ENCODE data around the gene CYP2D6.
"Not testable (repeated sequence)": the region's sequence is repeated elsewhere in the genome, so short reads cannot be mapped to it uniquely, and the experiment has no call there.

The CYP2D6 gene

DNA sequence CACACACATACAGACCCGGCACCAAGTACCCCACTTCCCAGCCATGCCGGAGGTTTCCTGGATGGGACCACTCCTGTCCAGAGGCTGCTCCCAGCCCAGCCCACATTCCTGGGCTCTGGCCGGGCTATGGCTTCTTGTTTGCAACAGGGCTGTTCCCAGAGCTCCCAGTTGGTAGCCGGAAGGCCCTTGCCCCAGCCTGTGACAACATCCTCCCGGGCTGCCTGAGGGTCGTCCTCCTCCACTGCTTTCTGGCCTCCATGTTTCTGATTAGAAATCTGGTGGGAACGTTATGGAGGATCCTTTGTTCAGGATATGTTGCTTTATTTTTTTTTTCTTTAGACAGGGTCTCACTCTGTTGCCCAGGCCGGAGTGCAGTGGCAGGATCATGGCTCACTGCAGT is 952 bp upstream of the CYP2D6 start:
- DNase-seq = no peak

DNA sequence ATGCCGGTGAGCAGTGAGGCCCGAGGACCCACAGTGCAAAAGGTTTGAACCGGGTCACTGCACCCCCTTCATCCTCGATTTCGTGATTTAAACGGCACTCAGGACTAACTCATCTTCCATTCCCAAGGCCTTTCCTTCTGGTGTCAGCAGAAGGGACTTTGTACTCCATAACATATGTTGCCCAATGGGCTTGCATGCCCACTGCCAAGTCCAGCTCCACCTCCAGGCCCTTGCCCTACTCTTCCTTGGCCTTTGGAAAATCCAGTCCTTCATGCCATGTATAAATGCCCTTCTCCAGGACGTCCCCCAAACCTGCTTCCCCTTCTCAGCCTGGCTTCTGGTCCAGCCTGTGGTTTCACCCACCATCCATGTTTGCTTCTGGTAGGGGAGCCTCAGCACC is 428 bp downstream of the CYP2D6 start:
- DNase-seq = not testable (repeated sequence)

DNA sequence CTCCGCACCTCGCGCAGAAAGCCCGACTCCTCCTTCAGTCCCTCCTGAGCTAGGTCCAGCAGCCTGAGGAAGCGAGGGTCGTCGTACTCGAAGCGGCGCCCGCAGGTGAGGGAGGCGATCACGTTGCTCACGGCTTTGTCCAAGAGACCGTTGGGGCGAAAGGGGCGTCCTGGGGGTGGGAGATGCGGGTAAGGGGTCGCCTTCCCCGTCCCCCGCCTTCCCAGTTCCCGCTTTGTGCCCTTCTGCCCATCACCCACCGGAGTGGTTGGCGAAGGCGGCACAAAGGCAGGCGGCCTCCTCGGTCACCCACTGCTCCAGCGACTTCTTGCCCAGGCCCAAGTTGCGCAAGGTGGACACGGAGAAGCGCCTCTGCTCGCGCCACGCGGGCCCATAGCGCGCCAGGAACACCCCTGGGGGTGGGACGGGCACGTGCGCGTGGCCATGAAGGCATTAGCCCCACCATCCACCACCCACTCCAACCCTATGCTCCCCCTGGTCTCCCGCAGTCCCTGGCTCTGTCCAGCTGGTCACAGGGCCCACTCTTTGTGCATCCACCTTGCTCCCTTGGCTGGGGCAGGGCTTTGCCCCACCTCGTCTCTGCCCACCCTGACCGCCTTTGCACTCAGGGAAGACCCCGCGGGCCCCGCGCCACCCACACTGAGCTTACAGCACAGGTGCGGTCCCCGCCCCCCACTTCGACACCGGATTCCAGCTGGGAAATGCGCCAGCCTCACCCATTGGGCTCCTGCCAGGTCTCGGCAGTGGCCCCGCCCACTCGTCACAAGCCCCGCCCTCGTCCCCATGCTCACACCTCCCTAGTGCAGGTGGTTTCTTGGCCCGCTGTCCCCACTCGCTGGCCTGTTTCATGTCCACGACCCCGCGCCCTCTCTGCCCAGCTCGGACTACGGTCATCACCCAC is 1.6 kb downstream of the CYP2D6 start:
- DNase-seq = not testable (repeated sequence)

DNA sequence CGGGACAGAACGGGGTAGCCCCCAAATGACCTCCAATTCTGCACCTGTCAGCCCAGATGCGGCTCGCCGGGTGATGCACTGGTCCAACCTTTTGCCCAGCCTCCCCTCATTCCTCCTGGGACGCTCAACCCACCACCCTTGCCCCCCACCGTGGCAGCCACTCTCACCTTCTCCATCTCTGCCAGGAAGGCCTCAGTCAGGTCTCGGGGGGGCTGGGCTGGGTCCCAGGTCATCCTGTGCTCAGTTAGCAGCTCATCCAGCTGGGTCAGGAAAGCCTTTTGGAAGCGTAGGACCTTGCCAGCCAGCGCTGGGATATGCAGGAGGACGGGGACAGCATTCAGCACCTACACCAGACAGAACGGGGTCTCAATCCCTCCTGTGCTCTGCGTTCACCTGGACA is 2.6 kb downstream of the CYP2D6 start:
- DNase-seq = not testable (repeated sequence)

DNA sequence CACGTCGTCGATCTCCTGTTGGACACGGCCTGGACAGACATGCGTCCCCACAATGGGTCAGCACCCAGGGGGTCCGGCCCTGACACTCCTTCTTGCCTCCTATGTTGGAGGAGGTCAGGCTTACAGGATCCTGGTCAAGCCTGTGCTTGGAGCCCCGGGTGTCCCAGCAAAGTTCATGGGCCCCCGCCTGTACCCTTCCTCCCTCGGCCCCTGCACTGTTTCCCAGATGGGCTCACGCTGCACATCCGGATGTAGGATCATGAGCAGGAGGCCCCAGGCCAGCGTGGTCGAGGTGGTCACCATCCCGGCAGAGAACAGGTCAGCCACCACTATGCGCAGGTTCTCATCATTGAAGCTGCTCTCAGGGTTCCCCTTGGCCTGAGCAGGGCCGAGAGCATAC is 3.0 kb downstream of the CYP2D6 start:
- no peak for DNase-seq

DNA sequence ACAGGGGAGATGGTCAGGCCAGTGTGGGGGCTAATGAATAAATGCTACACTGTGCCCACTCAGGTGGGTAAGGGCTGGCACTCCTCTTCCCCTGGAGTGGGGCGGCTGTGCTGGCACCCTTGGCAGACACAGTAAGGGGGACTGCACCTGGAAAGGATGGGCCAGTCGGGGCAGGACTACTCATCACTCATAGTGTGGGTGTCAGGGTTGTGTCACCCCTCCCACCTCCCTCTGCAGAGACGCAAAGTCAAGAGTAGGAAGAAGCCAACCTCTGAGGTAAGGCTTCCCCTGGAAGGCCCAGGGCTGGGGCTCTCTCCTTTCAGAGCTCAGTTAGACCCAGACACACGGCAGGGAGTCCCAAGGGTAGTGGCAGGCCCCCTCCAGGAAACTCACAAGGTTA is 7.1 kb downstream of the CYP2D6 start:
- DNase-seq = not testable (repeated sequence)

DNA sequence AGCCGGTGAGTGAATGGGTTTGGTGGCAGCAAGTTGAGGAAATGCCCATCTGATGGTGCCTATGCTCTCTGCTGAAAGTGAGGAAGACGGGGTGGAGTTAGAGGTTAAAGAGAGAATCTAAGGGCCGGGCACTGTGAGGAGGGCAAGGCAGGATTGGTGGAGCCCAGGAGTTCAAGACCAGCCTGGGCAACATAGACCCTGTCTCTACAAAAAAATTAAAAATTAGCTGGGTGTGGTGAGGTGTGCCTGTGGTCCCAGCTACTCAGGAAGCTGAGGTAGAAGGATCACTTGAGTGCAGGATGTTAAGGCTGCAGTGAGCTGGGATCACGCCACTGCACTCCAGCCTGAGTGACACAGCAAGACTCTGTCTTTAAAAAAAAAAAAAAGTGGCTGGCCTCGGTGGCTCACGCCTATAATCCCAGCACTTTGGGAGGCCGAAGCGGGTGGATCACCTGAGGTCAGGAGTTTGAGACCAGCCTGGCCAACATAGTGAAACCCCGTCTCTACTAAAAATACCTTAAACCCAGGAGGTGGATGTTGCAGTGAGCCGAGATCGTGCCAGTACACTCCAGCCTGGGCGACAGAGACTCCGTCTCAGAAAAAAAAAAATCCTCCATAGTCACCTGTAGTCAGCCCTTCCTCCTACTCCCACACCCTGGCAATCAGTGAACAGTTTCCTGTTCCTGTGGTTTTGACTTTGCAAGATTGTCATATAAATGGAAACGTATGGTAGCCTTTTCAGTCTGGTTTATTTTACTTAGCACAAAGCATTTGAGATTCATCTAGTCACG is 10.2 kb downstream of the CYP2D6 start:
- DNase-seq = peak in 1 of 2 donors; percentile 57

DNA sequence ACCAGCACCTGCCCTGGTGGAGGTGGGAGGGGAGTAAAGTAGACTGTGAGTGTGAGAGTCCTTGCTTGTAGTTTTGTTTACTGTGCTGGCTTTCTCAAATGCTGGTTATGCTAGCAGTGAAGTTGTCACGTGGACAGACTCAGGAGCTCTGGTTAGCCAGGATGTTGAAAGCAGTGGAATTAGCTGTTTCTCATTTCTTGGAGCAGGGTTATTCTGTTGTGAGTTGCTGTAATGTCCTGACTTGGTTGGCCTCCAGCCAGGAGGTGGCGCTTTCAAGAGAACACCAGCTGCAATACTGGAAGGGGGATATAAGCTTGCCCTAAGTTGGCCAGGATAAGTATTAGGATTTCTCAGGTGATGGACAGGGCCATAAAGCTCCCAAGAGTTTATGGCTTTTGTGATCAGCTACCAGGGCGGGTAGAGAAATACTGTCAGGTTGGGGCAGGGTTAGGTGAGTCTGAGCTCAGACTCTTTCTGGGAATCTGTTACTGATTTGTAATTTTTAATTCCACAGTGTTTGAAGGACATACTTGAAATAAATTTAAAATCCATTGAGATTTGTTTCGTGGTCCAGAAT is 13.7 kb downstream of the CYP2D6 start:
- no peak for DNase-seq

DNA sequence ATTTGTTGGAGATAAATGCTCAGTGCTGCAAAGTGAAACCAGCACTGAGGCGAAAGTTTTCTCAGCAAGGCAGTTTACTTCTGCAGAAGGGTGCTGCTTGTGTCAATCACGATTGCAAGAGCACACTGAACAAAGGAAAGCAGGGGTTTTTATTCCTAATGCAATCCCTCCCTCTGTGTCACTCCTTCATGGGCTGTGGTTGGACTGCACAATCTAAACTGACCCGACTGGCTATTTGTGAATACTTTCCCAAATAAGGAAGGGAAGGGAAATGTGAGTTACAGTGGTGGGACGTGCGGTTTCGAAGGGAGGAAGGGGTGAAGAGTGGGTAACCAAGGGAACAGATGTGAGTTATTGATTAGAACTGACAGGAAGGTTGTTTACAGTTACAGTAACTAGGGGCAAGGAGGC is 15.2 kb downstream of the CYP2D6 start:
- not testable (repeated sequence) for DNase-seq

DNA sequence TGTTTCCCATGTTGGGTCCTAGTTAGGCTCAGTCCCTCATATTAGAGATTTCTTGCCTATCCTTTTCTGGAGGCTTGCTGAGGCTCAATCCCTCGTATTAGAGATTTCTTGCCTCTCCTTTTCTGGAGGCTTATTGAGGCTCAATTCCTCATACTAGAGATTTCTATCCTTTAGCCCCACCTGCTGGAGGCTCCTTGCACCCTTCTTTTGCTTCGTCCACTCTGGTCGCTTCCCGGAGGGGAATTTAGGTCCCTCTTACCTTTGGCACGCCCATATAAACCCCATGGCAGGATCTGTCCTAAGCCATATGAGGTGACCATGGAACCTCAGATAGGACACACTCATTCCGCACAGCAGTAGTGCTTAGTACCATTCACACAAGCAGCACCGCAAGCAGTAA is 15.9 kb downstream of the CYP2D6 start:
- no peak for DNase-seq

DNA sequence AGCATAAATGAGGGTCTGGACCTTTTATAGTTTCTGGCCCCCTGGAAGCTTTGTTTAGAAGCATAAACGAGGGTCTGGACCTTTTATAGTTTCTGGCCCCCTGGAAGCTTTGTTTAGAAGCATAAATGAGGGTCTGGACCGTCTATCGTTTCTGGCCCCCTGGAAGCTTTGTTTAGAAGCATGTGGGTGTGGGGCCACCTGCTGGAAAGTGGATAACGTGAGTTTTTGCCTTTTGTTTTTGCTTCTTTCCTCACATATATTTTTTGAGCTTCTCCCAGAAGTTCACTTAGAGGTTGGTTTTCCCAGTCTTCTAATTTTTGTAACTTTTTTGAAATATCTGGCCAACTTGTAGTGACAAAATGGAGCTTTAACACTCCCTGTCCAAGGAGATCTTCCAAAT is 17.8 kb downstream of the CYP2D6 start:
- not testable (repeated sequence) for DNase-seq

DNA sequence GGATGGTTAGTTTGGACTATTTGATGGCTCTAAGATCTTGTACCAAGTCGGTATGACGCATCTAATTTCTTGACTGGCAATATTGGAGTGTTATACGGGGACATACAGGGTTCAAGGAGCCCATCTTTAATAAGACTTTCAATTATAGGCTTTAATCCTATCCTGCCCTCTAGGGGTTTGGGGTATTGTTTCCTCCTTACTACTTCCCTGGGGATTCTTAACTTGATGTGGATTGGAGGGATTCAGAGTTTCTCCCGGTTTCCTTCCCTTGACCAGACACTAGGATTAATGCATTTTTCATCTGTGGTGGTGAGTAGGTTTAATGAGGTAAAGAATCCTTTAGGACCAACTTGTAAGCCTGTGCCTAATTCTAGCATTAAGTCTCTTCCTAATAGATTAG is 18.8 kb downstream of the CYP2D6 start:
- no peak for DNase-seq

DNA sequence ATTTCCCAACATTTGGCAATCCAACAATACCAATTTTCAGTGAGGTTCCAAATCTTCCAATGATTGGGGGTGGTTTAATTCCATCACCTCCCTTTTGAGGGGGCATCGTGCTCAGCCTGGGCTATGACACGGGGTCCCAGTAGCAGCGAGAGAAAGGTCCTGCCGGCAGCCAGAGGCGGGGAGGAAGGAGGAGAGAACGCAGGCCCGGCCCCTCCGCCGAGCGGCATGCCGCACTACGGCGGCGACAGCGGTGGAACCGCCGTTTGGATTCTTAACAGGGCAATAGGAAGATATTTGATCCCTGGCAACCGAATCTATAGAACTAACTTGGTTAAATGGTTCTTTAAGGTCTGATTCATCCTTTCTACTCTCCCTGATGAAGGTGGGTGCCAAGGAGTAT is 21.8 kb downstream of the CYP2D6 start:
- DNase-seq = no peak

DNA sequence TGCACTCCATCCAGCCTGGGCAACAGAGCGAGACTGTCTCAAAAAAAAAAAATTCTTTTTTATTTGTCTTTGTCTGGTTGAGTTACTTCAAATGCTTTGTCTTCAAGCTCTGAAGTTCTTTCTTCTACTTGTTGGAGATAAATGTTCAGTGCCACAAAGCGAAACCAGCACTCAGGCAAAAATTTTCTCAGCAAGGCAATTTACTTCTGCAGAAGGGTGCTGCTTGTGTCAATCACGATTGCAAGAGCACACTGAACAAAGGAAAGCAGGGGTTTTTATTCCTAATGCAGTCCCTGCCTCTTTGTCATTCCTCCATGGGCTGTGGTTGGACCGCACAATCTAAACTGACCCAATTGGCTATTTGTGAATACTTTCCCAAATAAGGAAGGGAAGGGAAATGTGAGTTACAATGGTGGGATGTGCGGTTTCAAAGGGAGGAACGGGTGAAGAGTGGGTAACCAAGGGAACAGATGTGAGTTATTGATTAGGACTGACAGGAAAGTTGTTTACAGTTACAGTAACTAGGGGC is 26.2 kb downstream of the CYP2D6 start:
- DNase-seq = not testable (repeated sequence)

DNA sequence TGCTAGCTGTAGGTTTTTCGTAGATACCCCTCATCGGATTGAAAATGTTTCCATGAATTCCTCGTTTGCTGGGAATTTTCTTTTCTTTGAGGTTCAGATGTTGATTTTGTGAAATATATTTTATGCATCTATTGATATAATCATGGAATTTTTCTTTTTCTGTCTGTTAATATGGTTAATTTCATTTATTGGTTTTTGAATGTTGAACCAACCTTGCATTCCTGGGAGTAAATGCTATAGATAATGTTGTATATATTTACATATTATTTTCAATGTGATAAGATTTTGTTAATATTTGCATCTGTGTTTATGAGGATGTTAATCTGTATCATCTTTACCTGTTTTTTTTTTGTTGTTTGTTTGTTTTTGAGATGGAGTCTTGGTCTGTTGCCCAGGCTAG is 29.4 kb downstream of the CYP2D6 start:
- DNase-seq = no peak

DNA sequence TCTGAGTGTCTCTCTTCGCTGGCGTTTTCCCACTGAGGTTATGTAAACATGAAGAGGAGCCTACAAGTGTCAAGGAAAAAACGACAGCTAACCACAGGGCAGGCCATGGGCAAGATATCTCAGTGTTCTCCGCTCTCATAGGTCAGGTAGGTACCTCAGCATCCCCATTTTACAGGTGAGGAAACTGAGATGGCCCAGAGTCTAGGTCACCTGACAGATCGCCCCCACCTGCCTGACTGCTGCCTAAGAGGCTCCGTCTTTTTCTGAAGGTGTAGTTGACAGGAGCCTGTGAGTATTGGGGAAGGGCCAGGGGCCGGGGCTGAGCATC is 39.2 kb downstream of the CYP2D6 start:
- peak in 1 of 2 donors; percentile 30 for DNase-seq

DNA sequence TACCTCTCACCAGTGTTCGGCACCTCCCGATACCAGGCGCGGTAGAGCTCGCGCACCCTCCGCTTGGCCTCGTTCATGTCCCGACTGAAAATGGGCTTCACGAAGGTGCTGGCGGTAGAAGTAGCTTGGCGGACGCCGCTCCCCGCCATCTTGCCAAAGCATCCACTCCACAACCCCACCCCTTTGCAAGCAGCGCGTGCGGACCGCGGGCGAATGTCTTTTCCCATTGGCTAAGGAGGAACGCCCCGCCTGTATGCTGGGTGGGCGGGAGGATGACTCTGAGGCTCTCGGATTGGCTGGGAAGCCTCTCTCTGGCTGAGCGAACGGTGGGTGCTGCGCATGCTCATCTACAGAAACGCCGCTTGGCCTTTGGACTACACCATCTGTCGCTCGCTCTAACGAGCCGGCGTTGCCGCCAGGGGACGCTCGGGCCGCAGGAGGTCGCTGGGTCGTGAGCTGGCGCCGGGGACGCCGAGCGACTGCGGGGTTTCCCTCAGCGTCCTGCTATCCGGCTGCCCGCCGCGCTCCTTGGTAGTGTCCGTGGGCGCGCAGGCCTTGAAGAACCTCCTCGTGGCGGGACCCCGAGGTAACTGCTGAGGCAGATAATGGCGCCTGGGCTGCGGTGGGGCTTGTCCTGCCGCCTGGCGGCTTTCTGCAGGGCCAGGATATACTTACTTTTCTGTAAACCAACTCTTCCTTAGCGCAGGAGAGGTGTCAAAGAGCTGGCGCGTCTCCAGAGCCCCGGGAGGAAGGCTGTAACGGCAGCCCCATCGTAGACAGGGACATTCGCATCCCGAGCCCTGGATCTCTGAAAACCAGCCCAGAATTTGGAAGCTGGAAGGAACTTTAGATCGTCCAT is 39.8 kb downstream of the CYP2D6 start, which contains the start of gene NDUFA6:
Gene NDUFA6, minus strand, starts transcription at position 177 of the 859 bp plus-strand sequence. Its CDS starts 28 bp downstream, at position 149.
- DNase-seq = peak; percentile 99 to 100

DNA sequence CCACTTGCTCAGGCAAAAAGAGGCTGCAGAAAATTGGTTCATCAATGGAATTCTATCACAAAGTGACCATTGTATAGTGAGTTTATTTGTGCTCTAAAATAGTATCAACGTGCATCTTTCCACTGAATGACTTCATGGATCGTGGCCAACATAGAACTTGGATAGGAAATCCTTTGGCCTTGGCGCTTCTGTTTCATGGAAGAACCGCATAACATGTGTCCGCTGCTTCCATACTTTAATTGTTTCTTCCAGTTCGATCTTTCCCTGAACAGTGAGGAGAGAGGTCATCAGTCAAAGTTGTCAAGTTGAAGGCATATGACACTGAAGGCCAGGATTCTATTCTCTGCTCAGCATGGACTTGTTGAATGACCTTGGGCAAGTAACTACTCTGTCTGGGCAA is 44.6 kb downstream of the CYP2D6 start:
- DNase-seq = no peak

DNA sequence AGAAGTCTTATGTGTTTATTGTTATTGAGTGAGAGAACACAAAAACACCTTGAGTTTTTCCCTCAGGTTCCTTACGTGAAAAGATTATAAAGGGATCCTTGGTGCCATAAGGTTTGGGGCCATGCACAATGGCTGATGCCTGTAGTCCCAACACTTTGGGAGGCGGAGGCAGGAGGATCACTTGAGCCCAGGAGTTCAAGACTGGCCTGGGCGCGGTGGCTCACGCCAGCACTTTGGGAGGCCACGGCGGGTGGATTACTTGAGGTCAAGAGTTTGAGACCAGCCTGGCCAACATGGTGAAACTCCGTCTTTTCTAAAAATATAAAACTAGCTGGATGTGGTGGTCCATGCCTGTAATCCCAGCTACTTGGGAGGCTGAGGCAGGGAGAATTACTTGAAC is 45.7 kb downstream of the CYP2D6 start:
- DNase-seq = no peak

DNA sequence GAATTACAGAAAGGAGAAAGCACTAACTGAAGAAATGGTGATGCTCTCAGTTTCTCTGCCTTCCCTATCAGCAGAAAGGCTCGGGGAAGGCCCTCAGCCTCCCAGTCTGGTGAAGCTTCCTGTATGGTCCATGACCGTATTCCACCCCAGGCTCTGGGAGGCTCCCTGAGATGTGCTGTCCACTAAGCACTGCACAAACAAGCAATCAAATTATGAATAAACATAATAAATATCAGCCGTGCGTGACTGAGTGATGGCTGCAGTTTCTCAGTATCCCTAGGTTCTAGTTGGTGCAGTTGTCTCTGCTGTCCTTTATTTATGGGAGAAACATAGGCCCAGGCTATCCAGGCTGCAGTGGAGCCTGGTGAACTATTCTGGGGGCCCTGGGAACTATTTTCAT is 47.5 kb downstream of the CYP2D6 start:
- DNase-seq = no peak

DNA sequence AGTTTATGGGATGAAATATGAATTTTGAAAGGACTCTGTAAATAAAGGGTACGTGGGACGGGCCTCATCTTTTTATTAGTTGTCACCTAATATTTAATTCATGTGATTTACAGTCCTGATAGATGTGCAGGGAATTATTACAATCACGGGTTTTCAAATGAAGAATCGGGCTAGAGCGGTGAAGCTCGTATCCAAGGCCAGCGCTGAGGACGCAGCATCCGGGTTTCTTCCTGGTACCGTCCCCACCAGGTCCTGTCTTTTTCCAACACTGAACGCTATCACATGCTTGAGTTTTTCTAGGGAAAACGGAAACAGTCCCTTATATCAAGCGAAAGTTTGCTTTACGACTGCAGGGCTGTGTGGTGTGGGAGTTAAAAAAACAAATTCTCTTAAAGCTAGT is 50.3 kb downstream of the CYP2D6 start:
- peak in 1 of 2 donors; percentile 33 for DNase-seq

Data from CD4-positive, alpha-beta T cell treated with Interferon alpha-2 for 1 hour (primary cell).